K562 (cell line): Measurements from ENCODE around the gene C6orf47. TPM values are rescaled to one million over a fixed set of nuclear protein-coding genes. Genes with fewer than 3 reads are reported as not detected.

Source experiments
- ARID4B ChIP-seq: sonication (generic); formaldehyde crosslinking; IDR thresholded peaks from 2 replicates; pipeline ENCODE4 v1.8.0; 2022; ENCODE audit warnings: mild to moderate bottlenecking, missing genetic modification reagents
- CREB1 ChIP-seq, 2 experiments: sonication (generic) in 1 of 2; formaldehyde crosslinking in 1 of 2; IDR thresholded peaks; 2 replicates each; pipeline versions ENCODE4 v1.6.1 to v1.8.0; 2012 to 2022; ENCODE audit warnings: inconsistent platforms in 1 of 2, mild to moderate bottlenecking in 1 of 2, missing genetic modification reagents in 1 of 2, moderate library complexity in 1 of 2
- DEAF1 ChIP-seq: fragments of 450-650 bp; formaldehyde crosslinking; IDR thresholded peaks from 2 replicates; pipeline ENCODE4 v1.4.0; 2020; ENCODE audit warnings: mild to moderate bottlenecking, moderate library complexity
- DMBX1 ChIP-seq: fragments of 250-450 bp; sonication (Bioruptor Pico); IDR thresholded peaks from 2 replicates; pipeline ENCODE4 v1.8.0; 2022; ENCODE audit warnings: inconsistent platforms, mild to moderate bottlenecking, moderate library complexity, borderline replicate concordance
- SAFB2 ChIP-seq: fragments of 200-400 bp; formaldehyde crosslinking; IDR thresholded peaks from 2 replicates; pipeline ENCODE4 v1.6.1; 2018; ENCODE audit warnings: borderline replicate concordance, low read length, low read depth, moderate library complexity; ENCODE audit not compliant: severe bottlenecking
- SMARCA4 ChIP-seq: fragments of 450-650 bp; IDR thresholded peaks from 2 replicates; pipeline ENCODE4 v1.6.1; 2016
- SNRNP70 ChIP-seq: fragments of 200-400 bp; formaldehyde crosslinking; optimal IDR thresholded peaks from 2 replicates; pipeline ENCODE3; 2017; ENCODE audit warnings: low read depth, low read length
- THRAP3 ChIP-seq: fragments of 450-650 bp; IDR thresholded peaks from 2 replicates; pipeline ENCODE4 v1.6.1; 2016; ENCODE audit warnings: mild to moderate bottlenecking, inconsistent platforms, borderline replicate concordance
- ZNF143 ChIP-seq: sonication (generic); formaldehyde crosslinking; IDR thresholded peaks from 2 replicates; pipeline ENCODE4 v1.9.0; 2022; ENCODE audit warnings: mild to moderate bottlenecking, missing genetic modification reagents
- ZNF583 ChIP-seq: fragments of 250-450 bp; sonication (Bioruptor Pico); IDR thresholded peaks from 2 replicates; pipeline ENCODE4 v1.4.0; 2020
- ZNF785 ChIP-seq: fragments of 250-450 bp; sonication (Bioruptor Pico); IDR thresholded peaks from 2 replicates; pipeline ENCODE4 v1.4.0; 2020; ENCODE audit warnings: mild to moderate bottlenecking
- polyA plus RNA-seq, 8 experiments: library from polyadenylated mRNA; depleted of rRNA in 4 of 8; stranded (reverse) in 5 of 8; unstranded in 3 of 8; fragments of >200 nt; fragmentation: Nextera tagmentation in 2 of 8; fragmentation: Illumina TruSeq in 1 of 8; extraction: Ambion mirVana in 2 of 8; extraction: Trizol in 1 of 8; gene quantifications; 2 replicates each; pipeline versions ENCODE4 v1.2.1 to v1.2.3, GENCODE V29; 2011 to 2014; ENCODE audit warnings: inconsistent platforms in 1 of 8, missing spikeins in 1 of 8
- total RNA-seq, 7 experiments: library from RNA; depleted of rRNA in 6 of 7; stranded (reverse); fragments of >200 nt in 6 of 7; fragmentation: Illumina TruSeq in 2 of 7; extraction: Trizol in 2 of 7; gene quantifications; 2 replicates each; pipeline versions ENCODE4 v1.2.1 to v1.2.3, GENCODE V29; 2011 to 2021; ENCODE audit warnings: low replicate concordance in 1 of 7

The C6orf47 gene
- total and polyA plus RNA-seq, 9 of the 15 experiments (the other 6 are each of a cell fraction or from before 2014, with no cell fraction given) = 0.14 to 43.8 (median 27.0) TPM

GRCh38 chr6:31663126-31663960 is 2.8 kb upstream of the C6orf47 start (continued):
- 0 out of 2 replicates have a peak, but pooled peaks have one; percentile 16 for TF ChIP-seq ARID4B (CRISPR knock-in tag)
- TF ChIP-seq ZNF143 (CRISPR knock-in tag) = 0 out of 2 replicates have a peak, but pooled peaks have one; percentile 1
- TF ChIP-seq ZNF785 (CRISPR knock-in tag) = 0 out of 2 replicates have a peak, but pooled peaks have one; percentile 3
- no peak for TF ChIP-seq ZNF583 (CRISPR knock-in tag)
- TF ChIP-seq CREB1 (IDR thresholded peaks at IDR 0.05) = no peak
- no peak for TF ChIP-seq CREB1 (CRISPR knock-in tag; IDR thresholded peaks at IDR 0.05)
- no peak for TF ChIP-seq SNRNP70
- TF ChIP-seq SMARCA4 = no peak
- no peak for TF ChIP-seq SAFB2
- TF ChIP-seq THRAP3 = no peak
- peak; percentile 48; the same call in 1 of the 2 replicates for TF ChIP-seq DMBX1 (CRISPR knock-in tag)
- TF ChIP-seq DEAF1 (CRISPR knock-in tag) = no peak
